ENCODE data around the gene TRAPPC5. TPM values are rescaled to one million over a fixed set of nuclear protein-coding genes. Genes with fewer than 3 reads are reported as not detected.

TRAPPC5 gene
- total and polyA plus RNA-seq, 2 experiments from 2014 or later: 78.3 to 252 TPM

GRCh38 chr19:7639863-7640348, 40.7 kb upstream of the TRAPPC5 start:
- Histone ChIP-seq H4K20me1 (replicated peaks; ENCODE audit: insufficient read depth) (no peaks in the 10 kb centered on the region; the same call in 1 of the 2 replicates), H3F3A (replicated peaks; ENCODE audit: low read depth) (peaks cover 9% of the 10 kb centered on the region), H3K79me2 (replicated peaks; ENCODE audit: insufficient read depth) (no peaks in the 10 kb centered on the region), H3K4me3 (no peak overlapping the region), H3K27ac (ENCODE audit: low read depth) (no peak overlapping the region), H3K4me2 (no peak overlapping the region), H3K9me2 (ENCODE audit: insufficient read depth) (no peaks in the 10 kb centered on the region), H3K36me3 (ENCODE audit: insufficient read depth) (no peaks in the 10 kb centered on the region), H3K27me3 (ENCODE audit: insufficient read depth) (peaks cover 18% of the 10 kb centered on the region), H3K4me1 (ENCODE audit: insufficient read depth) (no peaks in the 10 kb centered on the region), H2AFZ (no peak overlapping the region)
- no peaks in the 10 kb centered on the region; the same call in 2 of the 3 replicates for H3K9me3 Mint-ChIP-seq
- no peak overlapping the region for H3K4me3 Mint-ChIP-seq
- no peak overlapping the region for H3K27ac Mint-ChIP-seq
- DNase-seq (ENCODE audit: low spot score) (no peak), ATAC-seq (no peak)
- TF ChIP-seq ZNF114 (CRISPR knock-in tag; IDR thresholded peaks at IDR 0.05): no peak
- no peaks in the 10 kb centered on the region for H3K36me3 Mint-ChIP-seq (ENCODE audit: low read depth)
- H3K27me3 Mint-ChIP-seq (ENCODE audit: insufficient read depth, low read depth, poor library complexity): peaks cover 26% of the 10 kb centered on the region
- no peaks in the 10 kb centered on the region; the same call in 2 of the 3 replicates for H3K4me1 Mint-ChIP-seq

GRCh38 chr19:7640803-7641202, 39.8 kb upstream of the TRAPPC5 start:
- Mint-ChIP-seq H3K9me3 (no peaks in the 10 kb centered on the region; the same call in 2 of the 3 replicates), H3K27ac (no peak overlapping the region), H3K4me1 (no peaks in the 10 kb centered on the region; the same call in 2 of the 3 replicates), H3K27me3 (ENCODE audit: insufficient read depth, low read depth, poor library complexity) (peaks cover 21% of the 10 kb centered on the region), H3K4me3 (no peak overlapping the region), H3K36me3 (ENCODE audit: low read depth) (peaks cover 2% of the 10 kb centered on the region; the same call in 1 of the 3 replicates)
- Histone ChIP-seq H3K4me3 (no peak overlapping the region), H3K27ac (ENCODE audit: low read depth) (no peak overlapping the region), H3K9me2 (ENCODE audit: insufficient read depth) (no peaks in the 10 kb centered on the region), H3K4me1 (ENCODE audit: insufficient read depth) (no peaks in the 10 kb centered on the region), H3K79me2 (replicated peaks; ENCODE audit: insufficient read depth) (no peaks in the 10 kb centered on the region), H4K20me1 (replicated peaks; ENCODE audit: insufficient read depth) (no peaks in the 10 kb centered on the region), H3K4me2 (no peak overlapping the region), H3K36me3 (ENCODE audit: insufficient read depth) (no peaks in the 10 kb centered on the region), H2AFZ (no peak overlapping the region), H3F3A (replicated peaks; ENCODE audit: low read depth) (peaks cover 9% of the 10 kb centered on the region), H3K27me3 (ENCODE audit: insufficient read depth) (peaks cover 9% of the 10 kb centered on the region)
- no peak for ATAC-seq
- DNase-seq (ENCODE audit: low spot score): no peak
- no peak for TF ChIP-seq NANOG (IDR thresholded peaks at IDR 0.05; ENCODE audit: borderline replicate concordance)
- TF ChIP-seq EZH2 (IDR thresholded peaks at IDR 0.05; ENCODE audit: low read depth, unreplicated experiment): no peak
- TF ChIP-seq EZH2phosphoT487 (IDR thresholded peaks at IDR 0.05; ENCODE audit: unreplicated experiment): no peak
- TF ChIP-seq STAT1 (IDR thresholded peaks at IDR 0.05; ENCODE audit: unreplicated experiment): no peak
- TF ChIP-seq ZNF331 (CRISPR knock-in tag; IDR thresholded peaks at IDR 0.05; ENCODE audit: low read depth): no peak
- TF ChIP-seq REST (IDR thresholded peaks at IDR 0.05; ENCODE audit: unreplicated experiment): no peak
- no peak for TF ChIP-seq CTCF (conservative IDR thresholded peaks at IDR 0.05; ENCODE audit: low read depth in 2 of 2)
- no peak for TF ChIP-seq POLR2AphosphoS5 (IDR thresholded peaks at IDR 0.05; ENCODE audit: low read depth)
- no peak for TF ChIP-seq CREB1 (CRISPR knock-in tag; IDR thresholded peaks at IDR 0.05; ENCODE audit: low read depth)
- no peak for TF ChIP-seq JUNB (IDR thresholded peaks at IDR 0.05; ENCODE audit: unreplicated experiment)
- TF ChIP-seq ZNF114 (CRISPR knock-in tag; IDR thresholded peaks at IDR 0.05): no peak
- no peak for TF ChIP-seq ETS1 (IDR thresholded peaks at IDR 0.05)
